Activated naive CD4-positive, alpha-beta T cell treated with anti-CD3 and anti-CD28 coated beads, Interleukin-2, amount 50 U/mL, for 72 hours (primary cell): ENCODE data around the gene FAM117A. TPM values are rescaled to one million over a fixed set of nuclear protein-coding genes. Genes with fewer than 3 reads are reported as not detected.

Experiments used
- ATAC-seq, 2 donors: fragments of 150-1000 bp; cut with Tn5 transposase; 2 replicates each; pipeline ENCODE4 v1.10.0; 2021; ENCODE audit warnings: mild to moderate bottlenecking in 2 of 2, moderate library complexity in 2 of 2
- DNase-seq, 2 donors: peaks; one replicate each; pipeline ENCODE4 v3.0.0; 2021 to 2022; ENCODE audit warnings: low spot score in 2 of 2
- H3K27ac Mint-ChIP-seq, 2 donors: one replicate each; pipeline ENCODE4 v1.8.0; 2022; ENCODE audit warnings: mild to moderate bottlenecking in 2 of 2, mixed read lengths in 2 of 2
- H3K36me3 Mint-ChIP-seq, 2 donors: one replicate each; pipeline ENCODE4 v1.8.0; 2022; ENCODE audit warnings: mixed read lengths in 2 of 2
- H3K9me3 Mint-ChIP-seq, 2 donors: one replicate each; pipeline ENCODE4 v1.8.0; 2022; ENCODE audit warnings: mixed read lengths in 2 of 2
- total RNA-seq, 2 donors: library from RNA; stranded (reverse); gene quantifications; one replicate each; pipeline ENCODE4 v1.2.3, GENCODE V29; 2022

FAM117A gene
- total RNA-seq, 2 donors from 2014 or later = 13.3 to 25.0 TPM

GRCh38 chr17:49749730-49750129 is 14.2 kb downstream of the FAM117A start:
- H3K27ac Mint-ChIP-seq = no peak overlapping the region
- peaks cover 0 to 5% of the 10 kb centered on the region in 2 donors for H3K9me3 Mint-ChIP-seq
- DNase-seq (no peak), ATAC-seq (no peak)
- H3K36me3 Mint-ChIP-seq = peaks cover 9 to 13% of the 10 kb centered on the region in 2 donors

- peaks cover 0 to 5% of the 10 kb centered on the region in 2 donors for H3K9me3 Mint-ChIP-seq
- DNase-seq = peak; percentile 63 to 67
- H3K27ac Mint-ChIP-seq = peak overlapping the region; percentile 86 to 93
- ATAC-seq = peak; percentile 91 to 96
- peaks cover 9 to 13% of the 10 kb centered on the region in 2 donors for H3K36me3 Mint-ChIP-seq
Observed at GRCh38 chr17:49748791-49749190, 15.1 kb downstream of the FAM117A start.

GRCh38 chr17:49748223-49748622 is 15.7 kb downstream of the FAM117A start:
- H3K36me3 Mint-ChIP-seq = peaks cover 9 to 13% of the 10 kb centered on the region in 2 donors
- H3K9me3 Mint-ChIP-seq = peaks cover 0 to 5% of the 10 kb centered on the region in 2 donors
- DNase-seq (no peak), ATAC-seq (peak in 1 of 2 donors; percentile 2)
- peak overlapping the region; percentile 86 to 92 for H3K27ac Mint-ChIP-seq

GRCh38 chr17:49747632-49748031 is 16.3 kb downstream of the FAM117A start:
- H3K36me3 Mint-ChIP-seq = peaks cover 9 to 13% of the 10 kb centered on the region in 2 donors
- H3K27ac Mint-ChIP-seq = peak overlapping the region; percentile 86 to 93
- DNase-seq (no peak), ATAC-seq (no peak)
- H3K9me3 Mint-ChIP-seq = peaks cover 0 to 5% of the 10 kb centered on the region in 2 donors

- DNase-seq (no peak), ATAC-seq (peak in 1 of 2 donors; percentile 45)
- peaks cover 9 to 13% of the 10 kb centered on the region in 2 donors for H3K36me3 Mint-ChIP-seq
- H3K9me3 Mint-ChIP-seq = peaks cover 0 to 5% of the 10 kb centered on the region in 2 donors
- peak overlapping the region; percentile 86 to 93 for H3K27ac Mint-ChIP-seq
Observed at GRCh38 chr17:49746791-49747490, 17.0 kb downstream of the FAM117A start.

- no peak for ATAC-seq
- Mint-ChIP-seq H3K36me3 (peaks cover 9 to 22% of the 10 kb centered on the region in 2 donors), H3K9me3 (peaks cover 0 to 5% of the 10 kb centered on the region in 2 donors), H3K27ac (peak overlapping the region; percentile 86)
- no peak for DNase-seq
Observed at GRCh38 chr17:49745175-49746139, 18.5 kb downstream of the FAM117A start.

- DNase-seq (no peak), ATAC-seq (no peak)
- peak overlapping the region in 1 of 2 donors; percentile 92 for H3K27ac Mint-ChIP-seq
- peaks cover 0 to 5% of the 10 kb centered on the region in 2 donors for H3K9me3 Mint-ChIP-seq
- peaks cover 14 to 30% of the 10 kb centered on the region in 2 donors for H3K36me3 Mint-ChIP-seq
Observed at GRCh38 chr17:49742166-49742638, 21.7 kb downstream of the FAM117A start.

GRCh38 chr17:49741692-49742076 is 22.2 kb downstream of the FAM117A start:
- H3K27ac Mint-ChIP-seq = peak overlapping the region; percentile 48 to 92
- DNase-seq = no peak
- ATAC-seq = no peak
- H3K9me3 Mint-ChIP-seq = peaks cover 0 to 5% of the 10 kb centered on the region in 2 donors
- H3K36me3 Mint-ChIP-seq = peaks cover 14 to 30% of the 10 kb centered on the region in 2 donors

GRCh38 chr17:49741009-49741691 is 22.8 kb downstream of the FAM117A start:
- DNase-seq (no peak), ATAC-seq (no peak)
- H3K36me3 Mint-ChIP-seq = peaks cover 14 to 30% of the 10 kb centered on the region in 2 donors
- H3K27ac Mint-ChIP-seq = peak overlapping the region; percentile 92 to 98
- peaks cover 0 to 5% of the 10 kb centered on the region in 2 donors for H3K9me3 Mint-ChIP-seq

GRCh38 chr17:49739641-49740271 is 24.2 kb downstream of the FAM117A start:
- ATAC-seq (peak; percentile 93 to 95), DNase-seq (peak; percentile 74 to 84)
- Mint-ChIP-seq H3K36me3 (peaks cover 5 to 18% of the 10 kb centered on the region in 2 donors), H3K27ac (peak overlapping the region; percentile 92 to 98), H3K9me3 (no peaks in the 10 kb centered on the region)

GRCh38 chr17:49738456-49739163 is 25.3 kb downstream of the FAM117A start:
- no peak for ATAC-seq
- DNase-seq = no peak
- Mint-ChIP-seq H3K36me3 (peaks cover 5 to 17% of the 10 kb centered on the region in 2 donors), H3K27ac (peak overlapping the region; percentile 65 to 92), H3K9me3 (no peaks in the 10 kb centered on the region)

- ATAC-seq = no peak
- peaks cover 3 to 4% of the 10 kb centered on the region in 2 donors for H3K36me3 Mint-ChIP-seq
- DNase-seq = no peak
- no peak overlapping the region for H3K27ac Mint-ChIP-seq
- H3K9me3 Mint-ChIP-seq = no peaks in the 10 kb centered on the region
Observed at GRCh38 chr17:49734515-49735490, 29.1 kb downstream of the FAM117A start.

- Mint-ChIP-seq H3K9me3 (no peaks in the 10 kb centered on the region), H3K27ac (no peak overlapping the region), H3K36me3 (no peaks in the 10 kb centered on the region)
- ATAC-seq (no peak), DNase-seq (no peak)
Observed at GRCh38 chr17:49731435-49731831, 32.5 kb downstream of the FAM117A start.

GRCh38 chr17:49730785-49731434 is 33.0 kb downstream of the FAM117A start:
- H3K9me3 Mint-ChIP-seq = no peaks in the 10 kb centered on the region
- peak in 1 of 2 donors; percentile 26 for ATAC-seq
- DNase-seq = no peak
- H3K36me3 Mint-ChIP-seq = peaks cover 0 to 3% of the 10 kb centered on the region in 2 donors
- H3K27ac Mint-ChIP-seq = peak overlapping the region; percentile 64 to 75
